Karpas-422 (cell line): ENCODE measurements around the gene GDF10. TPM values are rescaled to one million over a fixed set of nuclear protein-coding genes. Genes with fewer than 3 reads are reported as not detected.

Experiments used
- DNase-seq: peaks from one replicate; pipeline ENCODE4 v3.0.0-alpha.2; 2015
- H2AFZ ChIP-seq: fragments of 200-600 bp; sonication (generic); 2 replicates; pipeline ENCODE4 v1.6.1; 2014; ENCODE audit warnings: antibody characterized with exemption, low read length, mixed read lengths
- H3K27ac ChIP-seq: fragments of 200-600 bp; sonication (generic); 2 replicates; pipeline ENCODE4 v1.5.1; 2014; ENCODE audit warnings: mild to moderate bottlenecking, low read length, moderate library complexity
- H3K27me3 ChIP-seq: fragments of 200-600 bp; sonication (generic); 2 replicates; pipeline ENCODE4 v1.6.1; 2014; ENCODE audit warnings: low read length, mixed read lengths
- H3K36me3 ChIP-seq: fragments of 200-600 bp; sonication (generic); 2 replicates; pipeline ENCODE4 v1.6.1; 2014; ENCODE audit warnings: low read length, mixed read lengths; ENCODE audit not compliant: insufficient read depth
- H3K4me1 ChIP-seq: fragments of 200-600 bp; sonication (generic); 2 replicates; pipeline ENCODE4 v1.6.1; 2014; ENCODE audit warnings: mild to moderate bottlenecking, low read length, mixed read lengths
- H3K4me2 ChIP-seq: fragments of 200-600 bp; sonication (generic); 2 replicates; pipeline ENCODE4 v1.6.1; 2014; ENCODE audit warnings: low read length, low read depth, mild to moderate bottlenecking; ENCODE audit not compliant: poor library complexity, severe bottlenecking
- H3K4me3 ChIP-seq: fragments of 200-600 bp; sonication (generic); 2 replicates; pipeline ENCODE4 v1.5.1; 2014; ENCODE audit warnings: mild to moderate bottlenecking, antibody characterized with exemption, low read length, mixed read lengths
- H3K79me2 ChIP-seq: fragments of 200-600 bp; sonication (generic); 2 replicates; pipeline ENCODE4 v1.6.1; 2014; ENCODE audit warnings: mild to moderate bottlenecking, low read length, mixed read lengths
- H3K9ac ChIP-seq: fragments of 200-600 bp; sonication (generic); 2 replicates; pipeline ENCODE4 v1.6.0; 2014; ENCODE audit warnings: low read length
- H3K9me2 ChIP-seq: fragments of 200-600 bp; sonication (generic), shearing (Covaris generic); replicated peaks from 2 replicates; pipeline ENCODE4 v1.6.0; 2014; ENCODE audit warnings: mild to moderate bottlenecking, low read length, moderate library complexity; ENCODE audit not compliant: insufficient read depth
- H3K9me3 ChIP-seq: fragments of 300-700, 200-600 bp; sonication (generic); 2 replicates; pipeline ENCODE4 v1.6.1; 2014; ENCODE audit warnings: low read length, mixed read lengths
- H4K20me1 ChIP-seq: fragments of 200-600 bp; sonication (generic); 2 replicates; pipeline ENCODE4 v1.6.1; 2014; ENCODE audit warnings: mild to moderate bottlenecking, antibody characterized with exemption, low read length, low read depth; ENCODE audit not compliant: insufficient read depth
- total RNA-seq: library from RNA; depleted of rRNA; stranded (reverse); fragments of >200 nt; shearing (Covaris generic); gene quantifications from 2 replicates; pipeline ENCODE4 v1.2.3, GENCODE V29; 2014; ENCODE audit warnings: low replicate concordance

The GDF10 gene
- total RNA-seq, 1 experiment from 2014 or later, result not detected

- Histone ChIP-seq H3K4me3 (no peak overlapping the region), H4K20me1 (no peaks in the 10 kb centered on the region), H3K36me3 (no peaks in the 10 kb centered on the region), H3K9me3 (no peaks in the 10 kb centered on the region), H2AFZ (no peak overlapping the region), H3K79me2 (no peaks in the 10 kb centered on the region), H3K9ac (no peak overlapping the region), H3K9me2 (no peaks in the 10 kb centered on the region), H3K27ac (no peak overlapping the region), H3K4me1 (no peaks in the 10 kb centered on the region; the same call in 1 of the 2 replicates), H3K27me3 (no peaks in the 10 kb centered on the region), H3K4me2 (no peak overlapping the region)
- DNase-seq, result no peak
Observed at GRCh38 chr10:47262606-47263533, 37.1 kb upstream of the GDF10 start.

GRCh38 chr10:47264797-47265281, 35.2 kb upstream of the GDF10 start:
- Histone ChIP-seq H3K9me3 (no peaks in the 10 kb centered on the region), H3K27me3 (no peaks in the 10 kb centered on the region), H3K27ac (no peak overlapping the region), H2AFZ (no peak overlapping the region), H3K4me1 (no peaks in the 10 kb centered on the region; the same call in 1 of the 2 replicates), H4K20me1 (no peaks in the 10 kb centered on the region), H3K4me2 (no peak overlapping the region), H3K36me3 (no peaks in the 10 kb centered on the region), H3K9me2 (no peaks in the 10 kb centered on the region), H3K79me2 (no peaks in the 10 kb centered on the region), H3K9ac (no peak overlapping the region), H3K4me3 (no peak overlapping the region)
- no peak for DNase-seq

GRCh38 chr10:47266602-47267001, 33.4 kb upstream of the GDF10 start:
- no peaks in the 10 kb centered on the region for H3K9me2 ChIP-seq
- H3K79me2 ChIP-seq, result no peaks in the 10 kb centered on the region
- H3K9me3 ChIP-seq, result no peaks in the 10 kb centered on the region
- H4K20me1 ChIP-seq, result no peaks in the 10 kb centered on the region
- no peaks in the 10 kb centered on the region for H3K4me1 ChIP-seq
- H3K4me3 ChIP-seq, result no peak overlapping the region
- H3K27ac ChIP-seq, result no peak overlapping the region
- H3K27me3 ChIP-seq, result no peaks in the 10 kb centered on the region
- no peak overlapping the region for H3K9ac ChIP-seq
- H3K4me2 ChIP-seq, result no peak overlapping the region
- DNase-seq, result no peak
- no peaks in the 10 kb centered on the region for H3K36me3 ChIP-seq
- no peak overlapping the region for H2AFZ ChIP-seq

GRCh38 chr10:47268696-47269095, 31.3 kb upstream of the GDF10 start:
- Histone ChIP-seq H2AFZ (no peak overlapping the region), H4K20me1 (no peaks in the 10 kb centered on the region)

GRCh38 chr10:47269294-47269693, 30.7 kb upstream of the GDF10 start:
- Histone ChIP-seq H4K20me1 (no peaks in the 10 kb centered on the region), H3K4me3 (no peak overlapping the region), H3K9ac (no peak overlapping the region), H3K4me1 (no peaks in the 10 kb centered on the region), H2AFZ (no peak overlapping the region), H3K27me3 (no peaks in the 10 kb centered on the region), H3K27ac (no peak overlapping the region), H3K9me2 (no peaks in the 10 kb centered on the region), H3K9me3 (no peaks in the 10 kb centered on the region), H3K36me3 (no peaks in the 10 kb centered on the region), H3K4me2 (no peak overlapping the region), H3K79me2 (no peaks in the 10 kb centered on the region)
- DNase-seq, result peak; percentile 55

More at GRCh38 chr10:47268696-47269095, 31.3 kb upstream of the GDF10 start:
- H3K4me1 ChIP-seq, result no peaks in the 10 kb centered on the region
- H3K9me2 ChIP-seq, result no peaks in the 10 kb centered on the region
- H3K9me3 ChIP-seq, result no peaks in the 10 kb centered on the region
- H3K27ac ChIP-seq, result no peak overlapping the region
- H3K27me3 ChIP-seq, result no peaks in the 10 kb centered on the region
- no peak overlapping the region for H3K9ac ChIP-seq
- no peak overlapping the region for H3K4me2 ChIP-seq
- H3K36me3 ChIP-seq, result no peaks in the 10 kb centered on the region
- DNase-seq, result no peak
- H3K4me3 ChIP-seq, result no peak overlapping the region
- H3K79me2 ChIP-seq, result no peaks in the 10 kb centered on the region

GRCh38 chr10:47276071-47276470, 23.9 kb upstream of the GDF10 start:
- Histone ChIP-seq H4K20me1 (no peaks in the 10 kb centered on the region), H3K36me3 (no peaks in the 10 kb centered on the region), H3K9me3 (no peaks in the 10 kb centered on the region), H3K9ac (no peak overlapping the region), H3K4me2 (no peak overlapping the region), H3K4me1 (no peaks in the 10 kb centered on the region), H3K4me3 (no peak overlapping the region), H3K79me2 (no peaks in the 10 kb centered on the region), H3K27me3 (no peaks in the 10 kb centered on the region), H3K27ac (no peak overlapping the region), H2AFZ (no peak overlapping the region), H3K9me2 (no peaks in the 10 kb centered on the region)
- DNase-seq, result no peak

- H3K4me3 ChIP-seq, result no peak overlapping the region
- no peaks in the 10 kb centered on the region for H4K20me1 ChIP-seq
- H3K9me2 ChIP-seq, result no peaks in the 10 kb centered on the region
- no peak overlapping the region for H3K27ac ChIP-seq
- H3K9ac ChIP-seq, result no peak overlapping the region
- no peaks in the 10 kb centered on the region for H3K27me3 ChIP-seq
- H3K79me2 ChIP-seq, result no peaks in the 10 kb centered on the region
- H3K36me3 ChIP-seq, result no peaks in the 10 kb centered on the region
- no peak overlapping the region for H3K4me2 ChIP-seq
- H2AFZ ChIP-seq, result no peak overlapping the region
- DNase-seq, result no peak
- H3K9me3 ChIP-seq, result no peaks in the 10 kb centered on the region
- H3K4me1 ChIP-seq, result no peaks in the 10 kb centered on the region
Observed at GRCh38 chr10:47276576-47277351, 23.2 kb upstream of the GDF10 start.
